H9 (cell line): Measurements from ENCODE around the gene KIAA1328. TPM values are rescaled to one million over a fixed set of nuclear protein-coding genes. Genes with fewer than 3 reads are reported as not detected.

Experiments
- DNase-seq: peaks from one replicate; pipeline ENCODE4 v3.0.0-alpha.2; 2017
- H2AFZ ChIP-seq: one replicate; pipeline ENCODE4 v1.6.1; 2013; ENCODE audit warnings: mild to moderate bottlenecking, low read length, control low read depth, moderate library complexity
- H2AK5ac ChIP-seq: 2 replicates; pipeline ENCODE4 v1.6.1; 2013; ENCODE audit warnings: low read length, control low read depth, mixed read lengths; ENCODE audit not compliant: insufficient read length
- H2BK120ac ChIP-seq: one replicate; pipeline ENCODE4 v1.6.1; 2013; ENCODE audit warnings: low read depth, mild to moderate bottlenecking, low read length, control low read depth, inconsistent platforms; ENCODE audit not compliant: poor library complexity, severe bottlenecking
- H2BK12ac ChIP-seq: 2 replicates; pipeline ENCODE4 v1.6.1; 2013; ENCODE audit warnings: low read length, control low read depth, mixed read lengths, low read depth; ENCODE audit not compliant: insufficient read length
- H2BK15ac ChIP-seq: 2 replicates; pipeline ENCODE4 v1.6.1; 2013; ENCODE audit warnings: low read depth, low read length, control low read depth
- H2BK20ac ChIP-seq: one replicate; pipeline ENCODE4 v1.6.1; 2013; ENCODE audit warnings: low read depth, mild to moderate bottlenecking, low read length, control low read depth, inconsistent platforms; ENCODE audit not compliant: poor library complexity, severe bottlenecking
- H2BK5ac ChIP-seq: 2 replicates; pipeline ENCODE4 v1.6.1; 2013; ENCODE audit warnings: low read length, control low read depth, mixed read lengths; ENCODE audit not compliant: insufficient read length
- H3K14ac ChIP-seq: 2 replicates; pipeline ENCODE4 v1.6.1; 2013; ENCODE audit warnings: low read length, control low read depth; ENCODE audit not compliant: insufficient read depth
- H3K18ac ChIP-seq: 2 replicates; pipeline ENCODE4 v1.6.1; 2013; ENCODE audit warnings: low read depth, mild to moderate bottlenecking, mixed read lengths, low read length, control low read depth; ENCODE audit not compliant: insufficient read length
- H3K23ac ChIP-seq: 2 replicates; pipeline ENCODE4 v1.6.1; 2013; ENCODE audit warnings: low read length, control low read depth, mixed read lengths, low read depth; ENCODE audit not compliant: insufficient read length
- H3K23me2 ChIP-seq: 2 replicates; pipeline ENCODE4 v1.6.1; 2013; ENCODE audit warnings: low read depth, mild to moderate bottlenecking, mixed read lengths, low read length, control low read depth; ENCODE audit not compliant: insufficient read length, poor library complexity, severe bottlenecking
- H3K27ac ChIP-seq: 2 replicates; pipeline ENCODE4 v1.5.1; 2013; ENCODE audit warnings: low read length, control low read depth, mixed read lengths, low read depth; ENCODE audit not compliant: insufficient read length
- H3K27me3 ChIP-seq: 2 replicates; pipeline ENCODE4 v1.6.1; 2013; ENCODE audit warnings: low read length, control low read depth, inconsistent platforms; ENCODE audit not compliant: insufficient read depth
- H3K4ac ChIP-seq: 2 replicates; pipeline ENCODE4 v1.6.1; 2013; ENCODE audit warnings: low read depth, mild to moderate bottlenecking, control low read depth, inconsistent platforms, low read length, moderate library complexity
- H3K4me1 ChIP-seq: 2 replicates; pipeline ENCODE4 v1.6.1; 2013; ENCODE audit warnings: low read length, control low read depth, inconsistent platforms; ENCODE audit not compliant: insufficient read depth
- H3K4me2 ChIP-seq: 2 replicates; pipeline ENCODE4 v1.6.1; 2013; ENCODE audit warnings: low read length, control low read depth, mixed read lengths; ENCODE audit not compliant: insufficient read length, insufficient read depth
- H3K56ac ChIP-seq: 2 replicates; pipeline ENCODE4 v1.6.1; 2013; ENCODE audit warnings: low read depth, mild to moderate bottlenecking, mixed read lengths, low read length, control low read depth; ENCODE audit not compliant: insufficient read length
- H3K79me1 ChIP-seq: 2 replicates; pipeline ENCODE4 v1.6.1; 2013; ENCODE audit warnings: low read depth, mild to moderate bottlenecking, moderate library complexity, low read length, control low read depth, inconsistent platforms; ENCODE audit not compliant: insufficient read depth, poor library complexity, severe bottlenecking
- H3K79me2 ChIP-seq: 2 replicates; pipeline ENCODE4 v1.6.1; 2013; ENCODE audit warnings: low read length, control low read depth, inconsistent platforms; ENCODE audit not compliant: insufficient read depth
- H3K9ac ChIP-seq: 2 replicates; pipeline ENCODE4 v1.6.1; 2013; ENCODE audit warnings: low read length, control low read depth, mixed read lengths; ENCODE audit not compliant: insufficient read length; ENCODE audit errors: extremely low read depth
- H3K9me3 ChIP-seq: one replicate; pipeline ENCODE4 v1.6.1; 2013; ENCODE audit warnings: low read depth, low read length, inconsistent platforms; ENCODE audit not compliant: control insufficient read depth
- H3T11ph ChIP-seq: one replicate; pipeline ENCODE4 v1.6.1; 2013; ENCODE audit warnings: mild to moderate bottlenecking, low read length, control low read depth, inconsistent platforms
- H4K20me1 ChIP-seq: one replicate; pipeline ENCODE4 v1.6.1; 2013; ENCODE audit not compliant: control insufficient read depth, insufficient read length, insufficient read depth
- H4K5ac ChIP-seq: 2 replicates; pipeline ENCODE4 v1.6.1; 2013; ENCODE audit warnings: low read depth, mild to moderate bottlenecking, mixed read lengths, low read length, control low read depth; ENCODE audit not compliant: insufficient read length
- H4K8ac ChIP-seq: replicated peaks from 2 replicates; pipeline ENCODE4 v1.6.1; 2013; ENCODE audit warnings: low read length, control low read depth, mixed read lengths, low read depth; ENCODE audit not compliant: insufficient read length
- H4K91ac ChIP-seq: 2 replicates; pipeline ENCODE4 v1.6.1; 2013; ENCODE audit warnings: low read depth, mild to moderate bottlenecking, moderate library complexity, mixed read lengths, low read length, control low read depth; ENCODE audit not compliant: insufficient read length
- H3K27ac Mint-ChIP-seq, 3 experiments: 2 replicates in 2 of 3; 3 replicates in 1 of 3; pipeline ENCODE4 v1.8.0; 2020 to 2021; ENCODE audit warnings: mixed read lengths in 3 of 3, mild to moderate bottlenecking in 1 of 3, moderate library complexity in 1 of 3
- H3K27me3 Mint-ChIP-seq: 2 replicates; pipeline ENCODE4 v1.8.0; 2021; ENCODE audit warnings: low read depth, mild to moderate bottlenecking, moderate library complexity, mixed read lengths
- H3K36me3 Mint-ChIP-seq, 3 experiments: 2 replicates in 2 of 3; 3 replicates in 1 of 3; pipeline ENCODE4 v1.8.0; 2020 to 2021; ENCODE audit warnings: low read depth in 3 of 3, mixed read lengths in 3 of 3; ENCODE audit not compliant: insufficient read depth in 1 of 3
- H3K4me1 Mint-ChIP-seq, 2 experiments: 2 replicates each; pipeline ENCODE4 v1.8.0; 2020; ENCODE audit warnings: mixed read lengths in 2 of 2
- H3K4me3 Mint-ChIP-seq, 2 experiments: 2 replicates in 1 of 2; 3 replicates in 1 of 2; pipeline ENCODE4 v1.8.0; 2020 to 2021; ENCODE audit warnings: mild to moderate bottlenecking in 2 of 2, mixed read lengths in 2 of 2, moderate library complexity in 1 of 2
- H3K9me3 Mint-ChIP-seq, 2 experiments: 2 replicates in 1 of 2; 3 replicates in 1 of 2; pipeline ENCODE4 v1.8.0; 2020; ENCODE audit warnings: mild to moderate bottlenecking in 2 of 2, mixed read lengths in 2 of 2, moderate library complexity in 1 of 2
- CTCF ChIP-seq: fragments of 200-600 bp; sonication (generic); conservative IDR thresholded peaks from 3 replicates; pipeline ENCODE4 v1.8.0; 2021; ENCODE audit warnings: antibody characterized with exemption, mild to moderate bottlenecking
- WGBS: extraction: QIAGEN DNeasy Blood & Tissue Kit; methylation state at CpG from one replicate; pipeline ENCODE4 v1.1.7; 2013; ENCODE audit warnings: missing lambda C conversion rate, low lambda C conversion rate, mixed read lengths; ENCODE audit not compliant: insufficient read length; ENCODE audit errors: extremely low coverage; 5-methylcytosine and 5-hydroxymethylcytosine counted together
- total RNA-seq: library from RNA; stranded (reverse); gene quantifications from 2 replicates; pipeline ENCODE4 v1.2.1, GENCODE V29; 2021

Gene KIAA1328
- total RNA-seq, 1 experiment from 2014 or later = 4.9 TPM

- Histone ChIP-seq H2BK12ac (no peak overlapping the region), H3K27ac (no peak overlapping the region), H4K91ac (no peak overlapping the region), H2AFZ (no peak overlapping the region), H2AK5ac (no peak overlapping the region), H3K14ac (no peak overlapping the region), H3K79me2 (no peaks in the 10 kb centered on the region), H4K8ac (no peak overlapping the region), H4K5ac (no peak overlapping the region), H3K27me3 (no peaks in the 10 kb centered on the region), H2BK15ac (no peak overlapping the region), H3K79me1 (no peaks in the 10 kb centered on the region), H2BK20ac (no peak overlapping the region), H3T11ph (no peak overlapping the region), H3K18ac (no peak overlapping the region), H2BK5ac (no peak overlapping the region), H4K20me1 (no peaks in the 10 kb centered on the region), H3K56ac (no peak overlapping the region), H3K4me2 (no peak overlapping the region), H3K4me1 (no peaks in the 10 kb centered on the region; the same call in 1 of the 2 replicates), H3K9me3 (no peaks in the 10 kb centered on the region), H3K23me2 (no peaks in the 10 kb centered on the region), H2BK120ac (no peak overlapping the region), H3K9ac (no peak overlapping the region), H3K23ac (no peak overlapping the region), H3K4ac (no peak overlapping the region)
- Mint-ChIP-seq H3K4me3 (no peak overlapping the region), H3K27ac (no peak overlapping the region), H3K9me3 (no peaks in the 10 kb centered on the region), H3K27me3 (no peaks in the 10 kb centered on the region), H3K4me1 (peaks cover 12 to 15% of the 10 kb centered on the region in 2 experiments), H3K36me3 (peaks cover 0 to 9% (median 2%) of the 10 kb centered on the region in 3 experiments; a peak in 4 of 7 replicates)
- no peak for TF ChIP-seq CTCF
- no CpG with 5 or more reads among the region's 4 CpGs for WGBS
- no peak for DNase-seq
Observed at GRCh38 chr18:36839835-36840234, 10.9 kb downstream of the KIAA1328 start.
